ENCODE measurements around the gene TNIK.

Gene TNIK

GRCh38 chr3:171459942-171460724 lies at the start of gene TNIK:
TSS of gene TNIK (minus strand) at chr3:171460405. CDS start at chr3:171460063, 342 bp downstream.
- DNase-seq (ENCODE audit: low read depth) = peak; percentile 89

- DNase-seq (ENCODE audit: low read depth) = no peak
Observed at GRCh38 chr3:171508676-171509075, 48.5 kb upstream of the TNIK start.

GRCh38 chr3:171508206-171508605 lies 48.0 kb upstream of the TNIK start:
- no peak for DNase-seq (ENCODE audit: low read depth)

GRCh38 chr3:171506743-171507319 lies 46.6 kb upstream of the TNIK start:
- DNase-seq (ENCODE audit: low read depth) = no peak

- no peak for DNase-seq (ENCODE audit: low read depth)
Observed at GRCh38 chr3:171505822-171506333, 45.7 kb upstream of the TNIK start.

- DNase-seq (ENCODE audit: low read depth) = no peak
Observed at GRCh38 chr3:171504376-171504775, 44.2 kb upstream of the TNIK start.

- no peak for DNase-seq (ENCODE audit: low read depth)
Observed at GRCh38 chr3:171503817-171504216, 43.6 kb upstream of the TNIK start.

- DNase-seq (ENCODE audit: low read depth) = no peak
Observed at GRCh38 chr3:171498921-171499320, 38.7 kb upstream of the TNIK start.

GRCh38 chr3:171497468-171497867 lies 37.3 kb upstream of the TNIK start:
- no peak for DNase-seq (ENCODE audit: low read depth)

- no peak for DNase-seq (ENCODE audit: low read depth)
Observed at GRCh38 chr3:171495413-171495812, 35.2 kb upstream of the TNIK start.

- no peak for DNase-seq (ENCODE audit: low read depth)
Observed at GRCh38 chr3:171494457-171495109, 34.4 kb upstream of the TNIK start.

- no peak for DNase-seq (ENCODE audit: low read depth)
Observed at GRCh38 chr3:171491361-171491760, 31.2 kb upstream of the TNIK start.

- DNase-seq (ENCODE audit: low read depth) = no peak
Observed at GRCh38 chr3:171490901-171491300, 30.7 kb upstream of the TNIK start.

- DNase-seq (ENCODE audit: low read depth) = no peak
Observed at GRCh38 chr3:171489348-171489747, 29.1 kb upstream of the TNIK start.

- DNase-seq (ENCODE audit: low read depth) = no peak
Observed at GRCh38 chr3:171488479-171488878, 28.3 kb upstream of the TNIK start.

- no peak for DNase-seq (ENCODE audit: low read depth)
Observed at GRCh38 chr3:171487382-171487781, 27.2 kb upstream of the TNIK start.

- no peak for DNase-seq (ENCODE audit: low read depth)
Observed at GRCh38 chr3:171485338-171485737, 25.1 kb upstream of the TNIK start.

GRCh38 chr3:171481011-171481410 lies 20.8 kb upstream of the TNIK start:
- no peak for DNase-seq (ENCODE audit: low read depth)

GRCh38 chr3:171480526-171480925 lies 20.3 kb upstream of the TNIK start:
- no peak for DNase-seq (ENCODE audit: low read depth)

GRCh38 chr3:171476532-171477102 lies 16.4 kb upstream of the TNIK start:
- no peak for DNase-seq (ENCODE audit: low read depth)

- no peak for DNase-seq (ENCODE audit: low read depth)
Observed at GRCh38 chr3:171472552-171472951, 12.3 kb upstream of the TNIK start.

GRCh38 chr3:171470714-171471227 lies 10.6 kb upstream of the TNIK start:
- peak; percentile 85 for DNase-seq (ENCODE audit: low read depth)
